ENCODE results near the gene CDC40.
"Not testable (repeated sequence)": the region's sequence is repeated elsewhere in the genome, so short reads cannot be mapped to it uniquely, and the experiment has no call there.

CDC40 gene

GRCh38 chr6:110201151-110201884 is 21.1 kb downstream of the CDC40 start:
- DNase-seq (ENCODE audit: low read depth in 2 of 2) = no peak

- DNase-seq (ENCODE audit: low read depth in 2 of 2) = no peak
Observed at GRCh38 chr6:110207652-110208051, 27.4 kb downstream of the CDC40 start.

- no peak for DNase-seq (ENCODE audit: low read depth in 2 of 2)
Observed at GRCh38 chr6:110211753-110212152, 31.5 kb downstream of the CDC40 start.

GRCh38 chr6:110214338-110214737 is 34.1 kb downstream of the CDC40 start:
- no peak for DNase-seq (ENCODE audit: low read depth in 2 of 2)

GRCh38 chr6:110216140-110216539 is 35.9 kb downstream of the CDC40 start:
- DNase-seq (ENCODE audit: low read depth in 2 of 2) = no peak

GRCh38 chr6:110217266-110217665 is 37.0 kb downstream of the CDC40 start:
- DNase-seq (ENCODE audit: low read depth in 2 of 2) = no peak

GRCh38 chr6:110221738-110222137 is 41.5 kb downstream of the CDC40 start:
- no peak for DNase-seq (ENCODE audit: low read depth in 2 of 2)

GRCh38 chr6:110226261-110226660 is 46.0 kb downstream of the CDC40 start:
- no peak for DNase-seq (ENCODE audit: low read depth in 2 of 2)

GRCh38 chr6:110232450-110232849 is 52.2 kb downstream of the CDC40 start:
- DNase-seq (ENCODE audit: low read depth in 2 of 2) = no peak

GRCh38 chr6:110233770-110234374 is 53.6 kb downstream of the CDC40 start:
- no peak for DNase-seq (ENCODE audit: low read depth in 2 of 2)

GRCh38 chr6:110236007-110236406 is 55.8 kb downstream of the CDC40 start:
- DNase-seq (ENCODE audit: low read depth in 2 of 2) = not testable (repeated sequence)

- DNase-seq (ENCODE audit: low read depth in 2 of 2) = no peak
Observed at GRCh38 chr6:110239526-110240274, 59.5 kb downstream of the CDC40 start.

GRCh38 chr6:110244621-110245020 is 64.4 kb downstream of the CDC40 start:
- DNase-seq (ENCODE audit: low read depth in 2 of 2) = not testable (repeated sequence)

- DNase-seq (ENCODE audit: low read depth in 2 of 2) = no peak
Observed at GRCh38 chr6:110246378-110246777, 66.2 kb downstream of the CDC40 start.

- no peak for DNase-seq (ENCODE audit: low read depth in 2 of 2)
Observed at GRCh38 chr6:110246900-110247546, 66.8 kb downstream of the CDC40 start.

GRCh38 chr6:110250058-110250457 is 69.8 kb downstream of the CDC40 start:
- DNase-seq (ENCODE audit: low read depth in 2 of 2) = no peak

GRCh38 chr6:110250838-110251237 is 70.6 kb downstream of the CDC40 start:
- DNase-seq (ENCODE audit: low read depth in 2 of 2) = no peak

GRCh38 chr6:110255211-110255750 is 75.1 kb downstream of the CDC40 start:
- no peak for DNase-seq (ENCODE audit: low read depth in 2 of 2)

GRCh38 chr6:110256366-110256765 is 76.1 kb downstream of the CDC40 start:
- DNase-seq (ENCODE audit: low read depth in 2 of 2) = no peak

- no peak for DNase-seq (ENCODE audit: low read depth in 2 of 2)
Observed at GRCh38 chr6:110265273-110265672, 85.0 kb downstream of the CDC40 start.

GRCh38 chr6:110266996-110267395 is 86.8 kb downstream of the CDC40 start:
- no peak for DNase-seq (ENCODE audit: low read depth in 2 of 2)

GRCh38 chr6:110269623-110270022 is 89.4 kb downstream of the CDC40 start:
- no peak for DNase-seq (ENCODE audit: low read depth in 2 of 2)
